Panc1 (cell line): Measurements from ENCODE around the gene CYP2A6.

ENCODE experiments used
- POLR2AphosphoS5 ChIP-seq: IDR thresholded peaks from 2 replicates; pipeline ENCODE4 v1.6.1; 2012; ENCODE audit warnings: mild to moderate bottlenecking, low read depth, low read length, moderate library complexity
- SIN3A ChIP-seq: IDR thresholded peaks from 2 replicates; pipeline ENCODE4 v1.6.1; 2012; ENCODE audit warnings: low read depth, mild to moderate bottlenecking, low read length, moderate library complexity, borderline replicate concordance; ENCODE audit not compliant: insufficient read depth
- TCF7L2 ChIP-seq: IDR thresholded peaks from 2 replicates; pipeline ENCODE4 v1.6.1; 2011; ENCODE audit warnings: mild to moderate bottlenecking, low read depth, low read length, inconsistent platforms
- TF ChIP-seq, protein P1 (sequence below): fragments of 450-650 bp; IDR thresholded peaks from 2 replicates; pipeline ENCODE4 v1.5.1; 2017; ENCODE audit warnings: mild to moderate bottlenecking
- TF ChIP-seq, protein P2 (sequence below), 2 experiments: IDR thresholded peaks; 2 replicates each; pipeline ENCODE4 v1.6.1; 2011 to 2012; ENCODE audit warnings: low read depth in 2 of 2, control low read depth in 1 of 2, low read length in 1 of 2, mild to moderate bottlenecking in 1 of 2, moderate library complexity in 1 of 2; ENCODE audit not compliant: insufficient read depth in 1 of 2

- TF ChIP-seq, protein P1, sequence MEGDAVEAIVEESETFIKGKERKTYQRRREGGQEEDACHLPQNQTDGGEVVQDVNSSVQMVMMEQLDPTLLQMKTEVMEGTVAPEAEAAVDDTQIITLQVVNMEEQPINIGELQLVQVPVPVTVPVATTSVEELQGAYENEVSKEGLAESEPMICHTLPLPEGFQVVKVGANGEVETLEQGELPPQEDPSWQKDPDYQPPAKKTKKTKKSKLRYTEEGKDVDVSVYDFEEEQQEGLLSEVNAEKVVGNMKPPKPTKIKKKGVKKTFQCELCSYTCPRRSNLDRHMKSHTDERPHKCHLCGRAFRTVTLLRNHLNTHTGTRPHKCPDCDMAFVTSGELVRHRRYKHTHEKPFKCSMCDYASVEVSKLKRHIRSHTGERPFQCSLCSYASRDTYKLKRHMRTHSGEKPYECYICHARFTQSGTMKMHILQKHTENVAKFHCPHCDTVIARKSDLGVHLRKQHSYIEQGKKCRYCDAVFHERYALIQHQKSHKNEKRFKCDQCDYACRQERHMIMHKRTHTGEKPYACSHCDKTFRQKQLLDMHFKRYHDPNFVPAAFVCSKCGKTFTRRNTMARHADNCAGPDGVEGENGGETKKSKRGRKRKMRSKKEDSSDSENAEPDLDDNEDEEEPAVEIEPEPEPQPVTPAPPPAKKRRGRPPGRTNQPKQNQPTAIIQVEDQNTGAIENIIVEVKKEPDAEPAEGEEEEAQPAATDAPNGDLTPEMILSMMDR = no peak
- TF ChIP-seq POLR2AphosphoS5 (peak; percentile 9; the same call in 1 of the 2 replicates), SIN3A (no peak), TCF7L2 (no peak)
- TF ChIP-seq, protein P2, sequence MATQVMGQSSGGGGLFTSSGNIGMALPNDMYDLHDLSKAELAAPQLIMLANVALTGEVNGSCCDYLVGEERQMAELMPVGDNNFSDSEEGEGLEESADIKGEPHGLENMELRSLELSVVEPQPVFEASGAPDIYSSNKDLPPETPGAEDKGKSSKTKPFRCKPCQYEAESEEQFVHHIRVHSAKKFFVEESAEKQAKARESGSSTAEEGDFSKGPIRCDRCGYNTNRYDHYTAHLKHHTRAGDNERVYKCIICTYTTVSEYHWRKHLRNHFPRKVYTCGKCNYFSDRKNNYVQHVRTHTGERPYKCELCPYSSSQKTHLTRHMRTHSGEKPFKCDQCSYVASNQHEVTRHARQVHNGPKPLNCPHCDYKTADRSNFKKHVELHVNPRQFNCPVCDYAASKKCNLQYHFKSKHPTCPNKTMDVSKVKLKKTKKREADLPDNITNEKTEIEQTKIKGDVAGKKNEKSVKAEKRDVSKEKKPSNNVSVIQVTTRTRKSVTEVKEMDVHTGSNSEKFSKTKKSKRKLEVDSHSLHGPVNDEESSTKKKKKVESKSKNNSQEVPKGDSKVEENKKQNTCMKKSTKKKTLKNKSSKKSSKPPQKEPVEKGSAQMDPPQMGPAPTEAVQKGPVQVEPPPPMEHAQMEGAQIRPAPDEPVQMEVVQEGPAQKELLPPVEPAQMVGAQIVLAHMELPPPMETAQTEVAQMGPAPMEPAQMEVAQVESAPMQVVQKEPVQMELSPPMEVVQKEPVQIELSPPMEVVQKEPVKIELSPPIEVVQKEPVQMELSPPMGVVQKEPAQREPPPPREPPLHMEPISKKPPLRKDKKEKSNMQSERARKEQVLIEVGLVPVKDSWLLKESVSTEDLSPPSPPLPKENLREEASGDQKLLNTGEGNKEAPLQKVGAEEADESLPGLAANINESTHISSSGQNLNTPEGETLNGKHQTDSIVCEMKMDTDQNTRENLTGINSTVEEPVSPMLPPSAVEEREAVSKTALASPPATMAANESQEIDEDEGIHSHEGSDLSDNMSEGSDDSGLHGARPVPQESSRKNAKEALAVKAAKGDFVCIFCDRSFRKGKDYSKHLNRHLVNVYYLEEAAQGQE (IDR thresholded peaks at IDR 0.05; ENCODE audit: insufficient read depth in 1 of 2, low read depth in 2 of 2, low read length in 1 of 2) = no peak
Measured at GRCh38 chr19:40808497-40808896, 41.8 kb downstream of the CYP2A6 start.
